Cardiac muscle cell (in vitro differentiated cells and primary cell): ENCODE data around the gene KCNMB2. TPM values are rescaled to one million over a fixed set of nuclear protein-coding genes. Genes with fewer than 3 reads are reported as not detected.

Experiments
- DNase-seq, 2 donors: peaks; one replicate each; pipeline versions ENCODE4 v3.0.0 to v3.0.0-alpha.2; 2010 to 2017; ENCODE audit warnings: low read depth in 1 of 2, low spot score in 1 of 2
- H3K27ac ChIP-seq: fragments of 200-600 bp; sonication (generic); 2 replicates; pipeline ENCODE4 v1.5.1; 2016
- H3K27me3 ChIP-seq: fragments of 200-600 bp; sonication (generic); 2 replicates; pipeline ENCODE4 v1.6.0; 2016; ENCODE audit warnings: control low read depth
- H3K36me3 ChIP-seq: fragments of 200-600 bp; sonication (generic); 2 replicates; pipeline ENCODE4 v1.5.1; 2016; ENCODE audit warnings: control low read depth
- H3K4me1 ChIP-seq: fragments of 200-600 bp; sonication (generic); 2 replicates; pipeline ENCODE4 v1.8.1; 2017; ENCODE audit warnings: low read depth, mild to moderate bottlenecking, mixed run types
- H3K4me3 ChIP-seq: fragments of 200-600 bp; sonication (generic); 2 replicates; pipeline ENCODE4 v1.5.1; 2016; ENCODE audit warnings: mild to moderate bottlenecking
- H3K9me3 ChIP-seq: fragments of 200-600 bp; sonication (generic); 2 replicates; pipeline ENCODE4 v1.5.1; 2017; ENCODE audit warnings: low read depth, mild to moderate bottlenecking, control low read depth
- CTCF ChIP-seq: IDR thresholded peaks from 2 replicates; pipeline ENCODE4 v1.5.1; 2012; ENCODE audit warnings: low read depth, mild to moderate bottlenecking, low read length
- polyA plus RNA-seq: library from polyadenylated mRNA; unstranded; fragments of >200 nt; fragmentation: Nextera tagmentation; extraction: Ambion mirVana; gene quantifications from 2 replicates; pipeline ENCODE4 v1.2.1, GENCODE V29; 2016
- total RNA-seq: library from RNA; depleted of rRNA; stranded (reverse); fragments of >200 nt; gene quantifications from 2 replicates; pipeline ENCODE4 v1.2.3, GENCODE V29; 2016

The KCNMB2 gene
- total and polyA plus RNA-seq, 2 experiments from 2014 or later, result 0.33 TPM; not detected in 1

- no peak for DNase-seq
- Histone ChIP-seq H3K27me3 (no peaks in the 10 kb centered on the region), H3K27ac (no peak overlapping the region), H3K4me1 (no peaks in the 10 kb centered on the region), H3K4me3 (no peak overlapping the region), H3K36me3 (no peaks in the 10 kb centered on the region), H3K9me3 (no peaks in the 10 kb centered on the region)
- TF ChIP-seq CTCF, result no peak
Measured at GRCh38 chr3:178593786-178594185, 57.5 kb downstream of the KCNMB2 start.

DNA sequence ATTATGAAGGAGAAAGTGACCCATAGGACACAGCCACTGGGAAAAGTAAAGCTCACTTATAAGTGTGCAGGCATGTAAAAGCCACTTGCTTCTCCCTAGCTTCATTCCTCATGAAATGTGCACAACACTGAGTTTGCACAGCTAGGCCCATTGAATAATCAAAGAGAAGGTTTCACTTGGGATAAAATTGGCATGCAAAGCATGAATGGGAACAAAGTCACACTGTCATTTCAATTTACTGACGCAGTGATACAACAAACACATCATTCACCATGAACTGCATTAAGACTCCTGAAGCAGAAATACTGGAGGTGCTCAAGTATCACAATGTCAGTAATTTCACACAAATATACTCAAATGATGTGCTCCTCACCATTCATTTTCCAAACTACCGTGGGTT, 61.1 kb downstream of the KCNMB2 start:
- Histone ChIP-seq H3K4me3 (no peak overlapping the region), H3K9me3 (no peaks in the 10 kb centered on the region), H3K27ac (no peak overlapping the region), H3K4me1 (no peaks in the 10 kb centered on the region), H3K36me3 (no peaks in the 10 kb centered on the region), H3K27me3 (no peaks in the 10 kb centered on the region)
- TF ChIP-seq CTCF, result no peak
- no peak for DNase-seq

DNA sequence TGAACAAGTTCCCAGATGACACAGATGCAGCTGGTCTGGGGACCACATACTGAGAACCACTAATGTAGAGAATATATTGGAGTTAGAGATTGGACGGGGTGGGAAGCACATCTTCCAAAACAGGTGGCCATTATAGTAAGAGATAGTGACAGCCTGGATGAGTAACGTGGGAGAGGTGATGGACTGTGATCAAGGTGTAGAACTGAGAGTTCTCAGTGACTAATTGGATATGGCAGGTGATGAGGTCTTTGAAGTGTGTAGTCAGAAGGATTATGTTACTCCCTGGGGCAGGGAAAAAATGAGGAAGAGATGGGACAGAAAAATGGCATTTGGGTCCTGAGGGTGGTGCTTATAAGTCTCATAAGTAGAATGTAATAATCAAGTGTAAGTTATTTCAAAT, 66.6 kb downstream of the KCNMB2 start:
- TF ChIP-seq CTCF, result no peak
- H3K27ac ChIP-seq, result no peak overlapping the region

GRCh38 chr3:178603735-178604134, 67.5 kb downstream of the KCNMB2 start:
- Histone ChIP-seq H3K36me3 (no peaks in the 10 kb centered on the region), H3K4me1 (no peaks in the 10 kb centered on the region), H3K4me3 (no peak overlapping the region), H3K9me3 (no peaks in the 10 kb centered on the region), H3K27ac (no peak overlapping the region), H3K27me3 (no peaks in the 10 kb centered on the region)
- DNase-seq, result no peak
- no peak for TF ChIP-seq CTCF

More for the DNA sequence above, 66.6 kb downstream of the KCNMB2 start:
- Histone ChIP-seq H3K4me1 (no peaks in the 10 kb centered on the region), H3K27me3 (no peaks in the 10 kb centered on the region), H3K36me3 (no peaks in the 10 kb centered on the region), H3K4me3 (no peak overlapping the region), H3K9me3 (no peaks in the 10 kb centered on the region)
- DNase-seq, result no peak

GRCh38 chr3:178618197-178618596, 82.0 kb downstream of the KCNMB2 start:
- H3K9me3 ChIP-seq, result no peaks in the 10 kb centered on the region
- H3K27ac ChIP-seq, result no peak overlapping the region
- TF ChIP-seq CTCF, result no peak
- no peak overlapping the region for H3K4me3 ChIP-seq
- no peaks in the 10 kb centered on the region for H3K4me1 ChIP-seq
- no peaks in the 10 kb centered on the region for H3K36me3 ChIP-seq
- H3K27me3 ChIP-seq, result no peaks in the 10 kb centered on the region
- peak in 1 of 2 donors; percentile 27 for DNase-seq

DNA sequence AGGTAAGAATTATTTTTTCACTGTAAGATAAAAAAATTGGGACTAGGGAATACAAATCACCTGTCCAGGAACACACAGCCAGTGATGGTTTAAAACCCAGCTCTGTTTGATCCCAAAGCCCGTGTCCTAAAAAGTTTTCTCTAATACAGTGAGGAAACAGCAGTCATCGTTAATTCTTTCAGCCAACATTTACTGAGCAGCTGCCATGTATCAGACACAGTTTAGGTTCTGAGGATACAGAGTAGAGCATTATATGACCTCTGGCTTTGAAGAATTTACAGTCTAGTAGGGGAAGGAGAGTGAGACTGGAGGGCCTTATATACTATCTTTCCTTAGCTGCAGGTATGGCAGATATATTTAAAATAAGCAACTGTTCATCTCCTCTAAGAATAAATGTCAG, 82.7 kb downstream of the KCNMB2 start:
- no peak for DNase-seq
- Histone ChIP-seq H3K27me3 (no peaks in the 10 kb centered on the region), H3K27ac (no peak overlapping the region), H3K36me3 (no peaks in the 10 kb centered on the region), H3K9me3 (no peaks in the 10 kb centered on the region), H3K4me1 (no peaks in the 10 kb centered on the region), H3K4me3 (no peak overlapping the region)
- no peak for TF ChIP-seq CTCF
